H1 (cell line): Measurements from ENCODE around the gene ZW10. TPM values are rescaled to one million over a fixed set of nuclear protein-coding genes. Genes with fewer than 3 reads are reported as not detected.

Experiments
- BRCA1 ChIP-seq: IDR thresholded peaks from 2 replicates; pipeline ENCODE4 v1.6.1; 2012; ENCODE audit warnings: low read depth, low read length, improper control_type of control experiment
- CTBP2 ChIP-seq: IDR thresholded peaks from 2 replicates; pipeline ENCODE4 v1.7.0; 2011; ENCODE audit warnings: borderline replicate concordance, mild to moderate bottlenecking, moderate library complexity, mixed read lengths, low read length; ENCODE audit not compliant: insufficient read depth, insufficient read length
- HDAC2 ChIP-seq, 2 experiments: fragments of 300-600 bp in 1 of 2; sonication (generic) in 1 of 2; IDR thresholded peaks; 2 replicates each; pipeline ENCODE4 v1.6.1; 2011 to 2012; ENCODE audit warnings: low read depth in 2 of 2, low read length in 2 of 2, mild to moderate bottlenecking in 2 of 2, moderate library complexity in 2 of 2, borderline replicate concordance in 1 of 2, inconsistent platforms in 1 of 2
- HDAC6 ChIP-seq: IDR thresholded peaks from one replicate; pipeline ENCODE4 v1.7.1; 2012; ENCODE audit warnings: low read depth, mild to moderate bottlenecking, inconsistent platforms, low read length, moderate library complexity
- MAFK ChIP-seq: IDR thresholded peaks from 2 replicates; pipeline ENCODE4 v1.6.1; 2012; ENCODE audit warnings: low read depth, mild to moderate bottlenecking, improper control_type of control experiment, low read length
- PHF8 ChIP-seq: fragments of 200-600 bp; sonication (generic); conservative IDR thresholded peaks from 2 replicates; pipeline ENCODE4 v1.7.1; 2012; ENCODE audit warnings: low read depth, mild to moderate bottlenecking, inconsistent platforms, low read length, moderate library complexity
- POLR2A ChIP-seq, 2 experiments: IDR thresholded peaks; 1 replicate in 1 of 2; 2 replicates in 1 of 2; pipeline ENCODE4 v1.6.1; 2011; ENCODE audit warnings: low read depth in 2 of 2, low read length in 2 of 2, mild to moderate bottlenecking in 2 of 2; ENCODE audit errors: control extremely low read depth in 1 of 2
- POLR2AphosphoS5 ChIP-seq: IDR thresholded peaks from 2 replicates; pipeline ENCODE4 v1.6.1; 2011; ENCODE audit warnings: low read depth, low read length
- RFX5 ChIP-seq: IDR thresholded peaks from 2 replicates; pipeline ENCODE4 v1.6.1; 2011; ENCODE audit warnings: low read depth, low read length, improper control_type of control experiment, borderline replicate concordance
- SUZ12 ChIP-seq: fragments of 200-600 bp; sonication (generic); IDR thresholded peaks from 2 replicates; pipeline ENCODE4 v1.6.1; 2012; ENCODE audit warnings: mild to moderate bottlenecking, inconsistent platforms, low read length, moderate library complexity, mixed read lengths
- TEAD4 ChIP-seq: IDR thresholded peaks from 2 replicates; pipeline ENCODE4 v1.6.1; 2012; ENCODE audit warnings: low read depth, low read length, inconsistent platforms, mixed read lengths
- polyA plus RNA-seq, 7 experiments: library from polyadenylated mRNA; depleted of rRNA in 3 of 7; stranded (reverse) in 5 of 7; unstranded in 2 of 7; fragments of >200 nt in 5 of 7; fragments of 200-250 nt in 2 of 7; gene quantifications; 1 replicate in 5 of 7; 2 replicates in 1 of 7; 4 replicates in 1 of 7; pipeline versions ENCODE4 v1.2.1 to v1.2.3, GENCODE V29; 2011 to 2013; ENCODE audit warnings: missing spikeins in 2 of 7, mixed read lengths in 2 of 7
- total RNA-seq: library from RNA; stranded (reverse); fragmentation: NEBNext Ultra II Directional; extraction: Animal tissue kit (Norgen Biotek cat#: 25700); gene quantifications from 2 replicates; pipeline ENCODE4 v1.2.1, GENCODE V29; 2021

Gene ZW10
- total and polyA plus RNA-seq, 2 of the 8 experiments (the other 6 are each of a cell fraction or from before 2014, with no cell fraction given) = 9.0 to 25.3 TPM

GRCh38 chr11:113773416-113774173, at the start of gene ZW10 (continued):
- TF ChIP-seq HDAC6 (no peak), BRCA1 (peak; percentile 59; the same call in 1 of the 2 replicates), HDAC2 (IDR thresholded peaks at IDR 0.05; ENCODE audit: borderline replicate concordance in 1 of 2, low read depth in 2 of 2, low read length in 2 of 2) (peak in 1 of 2 experiments; percentile 66; a peak in 2 of 4 replicates), POLR2AphosphoS5 (peak; percentile 33; the same call in 1 of the 2 replicates), TEAD4 (no peak), MAFK (no peak), CTBP2 (no peak), SUZ12 (no peak), RFX5 (no peak), POLR2A (IDR thresholded peaks at IDR 0.05; ENCODE audit: control extremely low read depth in 1 of 2, low read depth in 2 of 2, low read length in 2 of 2) (no peak; a peak in 1 of 3 replicates), PHF8 (peak; percentile 49; the same call in 1 of the 2 replicates)
